OCI-LY7 (cell line): ENCODE measurements around the gene ZNF576.

ENCODE experiments used
- CTCF ChIP-seq: fragments of 200-600 bp; sonication (generic); conservative IDR thresholded peaks from 2 replicates; pipeline ENCODE4 v1.5.1; 2014; ENCODE audit warnings: mild to moderate bottlenecking, antibody characterized with exemption, low read length, moderate library complexity, mixed read lengths
- EZH2phosphoT487 ChIP-seq: fragments of 200-600 bp; sonication (generic); IDR thresholded peaks from 2 replicates; pipeline ENCODE4 v1.6.1; 2018; ENCODE audit warnings: low read depth, borderline replicate concordance, mild to moderate bottlenecking, mixed run types, antibody characterized with exemption, low read length, moderate library complexity, mixed read lengths

GRCh38 chr19:43624933-43625332, 28.5 kb downstream of the ZNF576 start:
- TF ChIP-seq CTCF (peak; percentile 69), EZH2phosphoT487 (no peak)
